Activated gamma-delta T cell (primary cell): Measurements from ENCODE around the gene SLC46A2.

ENCODE experiments used
- DNase-seq: peaks from one replicate; lab custom pipeline; 2025; lab: John Stamatoyannopoulos, UW

Gene SLC46A2

DNA sequence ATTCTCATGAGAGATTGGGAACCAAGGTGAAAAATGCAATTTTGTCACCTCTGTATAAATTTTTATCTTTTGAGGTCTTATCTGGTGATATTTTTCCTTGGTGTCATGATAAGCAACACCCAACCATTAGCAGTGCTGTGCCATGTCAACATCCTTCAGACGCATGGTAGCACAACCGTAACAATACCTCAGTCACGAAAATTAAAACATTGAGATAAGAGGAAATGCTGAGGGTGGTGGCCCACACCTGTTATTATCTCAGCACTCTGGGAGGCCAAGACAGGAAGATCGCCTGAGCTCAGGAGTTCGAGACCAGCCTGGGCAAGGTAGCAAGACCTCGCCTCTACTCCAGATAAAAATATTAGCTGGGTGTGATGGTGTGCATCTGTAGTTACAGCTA lies 32.7 kb downstream of the SLC46A2 start:
- no peak for DNase-seq

DNA sequence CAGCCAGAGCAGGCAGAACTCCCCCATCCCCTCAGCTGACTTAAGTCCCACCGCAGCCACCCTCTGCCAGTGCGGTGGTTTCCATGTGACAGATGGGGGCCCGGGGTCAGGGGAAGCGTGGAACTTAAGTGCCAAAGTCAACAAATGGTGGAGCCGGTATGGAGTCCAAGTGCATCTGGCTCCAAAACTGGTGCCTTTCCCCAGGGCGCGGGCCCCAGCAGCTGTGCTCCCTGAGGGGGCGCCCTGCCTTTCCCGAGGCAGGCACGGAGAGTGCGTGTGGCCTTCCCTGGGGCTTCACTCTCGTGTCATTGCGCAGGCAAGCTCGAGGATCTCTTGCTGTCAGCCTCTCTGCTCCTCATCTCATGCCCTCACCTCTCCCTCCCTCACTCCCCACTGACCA lies 33.8 kb downstream of the SLC46A2 start:
- no peak for DNase-seq

DNA sequence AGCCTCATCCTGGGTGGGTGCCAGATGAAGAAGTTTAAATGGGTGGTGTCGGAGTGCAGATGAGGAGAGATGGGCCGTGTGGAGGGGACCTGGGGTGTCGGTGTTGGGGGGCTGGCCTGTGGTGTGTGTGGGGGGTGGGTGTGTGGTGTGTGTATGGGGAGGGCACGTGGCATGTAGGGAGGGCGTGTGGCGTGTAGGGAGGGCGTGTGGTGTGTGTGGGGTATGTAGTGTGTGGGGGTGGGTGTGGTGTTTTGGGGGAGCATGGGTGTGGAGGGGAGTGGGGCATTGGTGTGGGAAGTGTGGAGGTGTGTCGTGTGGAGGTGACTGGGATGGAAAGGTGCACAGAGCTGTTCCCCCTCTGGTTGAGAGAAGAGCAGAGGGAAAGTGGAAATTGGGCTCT lies 34.5 kb downstream of the SLC46A2 start:
- no peak for DNase-seq

DNA sequence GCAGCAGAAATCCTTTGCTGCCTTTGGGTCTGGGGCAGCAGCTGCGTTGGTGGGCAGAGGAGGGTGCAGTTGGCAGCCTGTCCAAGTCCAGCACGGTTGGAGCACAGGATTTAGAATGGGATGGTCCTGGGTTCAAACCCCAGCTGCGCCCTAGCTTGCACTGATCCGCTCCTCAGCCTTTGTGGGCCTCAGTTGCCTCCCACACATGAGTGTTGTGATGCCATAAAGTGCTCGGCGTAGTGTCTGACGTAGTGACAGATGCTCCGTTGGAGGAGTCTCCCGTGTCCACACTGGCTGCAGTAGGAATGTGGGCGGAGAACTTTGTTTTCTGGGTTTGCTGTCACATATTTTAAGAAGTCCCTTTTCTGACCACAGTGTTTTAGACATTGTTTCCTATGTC lies 36.0 kb downstream of the SLC46A2 start:
- no peak for DNase-seq

DNA sequence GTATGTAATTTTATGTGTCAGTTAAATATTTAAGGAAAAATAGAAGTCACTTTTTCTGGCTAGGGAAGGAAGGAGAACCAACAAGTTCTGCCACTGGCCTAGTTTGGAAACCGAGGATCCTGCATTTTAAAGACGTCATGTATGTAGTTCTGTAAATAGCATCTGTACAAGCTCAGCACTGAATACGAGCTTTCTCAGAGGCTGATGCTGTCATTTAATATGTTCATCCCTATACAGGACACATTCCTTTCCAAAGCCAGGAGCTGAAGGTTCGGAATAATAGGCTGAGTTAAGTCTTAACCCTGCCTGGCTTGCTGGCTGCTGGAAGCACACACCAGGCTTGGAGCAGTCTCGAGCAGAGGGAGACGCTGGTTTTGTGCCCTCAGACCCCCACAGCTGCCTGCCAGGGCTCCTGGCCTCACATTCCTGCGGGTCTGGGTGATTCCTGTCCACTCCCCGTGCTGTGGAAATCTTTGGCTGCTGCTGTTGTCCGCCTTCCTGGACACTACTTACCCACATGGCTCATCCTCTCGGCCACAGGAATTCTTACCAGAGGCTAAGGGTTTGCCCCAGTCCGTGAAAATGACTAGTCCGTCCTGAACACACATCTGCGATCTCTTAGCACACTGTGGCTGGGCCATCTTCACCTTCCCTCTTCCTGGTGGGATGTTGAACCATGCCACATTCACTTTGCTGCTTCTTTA lies 36.6 kb downstream of the SLC46A2 start:
- DNase-seq, result no peak

DNA sequence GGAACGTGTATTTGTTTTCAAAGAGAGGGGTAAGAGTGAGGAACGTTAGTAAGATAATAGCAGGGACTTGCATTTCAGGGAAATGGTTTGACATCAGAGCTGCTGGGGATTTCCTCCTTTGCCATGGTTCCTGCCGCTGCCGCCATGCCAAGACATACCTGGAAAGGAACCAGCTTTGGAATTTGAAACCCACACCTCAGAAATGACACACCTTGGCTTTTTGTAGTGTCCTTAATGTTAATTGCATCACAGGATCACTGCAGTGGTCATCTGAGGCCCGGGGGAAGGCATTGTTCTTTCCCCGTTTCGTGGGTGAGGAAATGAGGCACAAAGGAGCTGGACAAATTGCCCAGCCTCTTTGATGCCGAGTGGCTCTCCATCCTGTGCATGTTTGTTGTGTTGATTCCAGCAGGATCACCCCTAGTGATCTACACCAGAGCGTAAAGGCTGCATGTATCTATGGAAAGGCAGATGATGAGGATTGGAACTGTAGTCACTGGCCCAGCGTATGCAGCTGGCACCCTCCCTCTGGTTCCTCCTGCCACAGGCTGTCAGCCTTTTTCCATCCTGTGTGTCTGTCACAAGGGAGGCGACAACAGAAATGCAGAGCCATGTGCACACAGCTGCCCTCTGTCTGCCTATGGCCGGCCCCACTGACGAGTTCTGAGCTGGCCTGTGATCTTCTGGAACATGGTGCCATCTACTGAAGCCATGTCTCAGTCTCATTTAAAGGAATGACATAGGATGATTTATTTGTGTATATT lies 37.8 kb downstream of the SLC46A2 start:
- DNase-seq, result no peak

DNA sequence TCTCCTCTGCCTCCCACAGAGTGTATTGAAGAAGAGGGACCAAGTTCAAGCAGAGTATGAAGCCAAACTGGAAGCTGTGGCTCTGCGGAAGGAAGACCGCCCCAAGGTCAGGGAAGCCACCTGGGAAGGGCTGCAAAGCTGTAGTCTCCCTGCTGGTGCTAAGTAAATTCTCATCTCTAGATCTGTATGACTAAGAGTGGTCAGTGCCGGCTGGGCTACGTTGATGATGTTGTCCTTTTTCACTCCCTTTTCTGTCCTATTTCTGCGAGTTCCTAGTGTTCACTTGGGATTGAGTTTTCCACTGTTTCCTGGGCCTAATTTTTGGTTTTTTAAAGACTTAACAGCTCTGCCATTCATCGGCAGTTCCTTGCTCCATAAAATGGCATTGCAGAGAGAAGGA lies 39.8 kb downstream of the SLC46A2 start:
- no peak for DNase-seq

DNA sequence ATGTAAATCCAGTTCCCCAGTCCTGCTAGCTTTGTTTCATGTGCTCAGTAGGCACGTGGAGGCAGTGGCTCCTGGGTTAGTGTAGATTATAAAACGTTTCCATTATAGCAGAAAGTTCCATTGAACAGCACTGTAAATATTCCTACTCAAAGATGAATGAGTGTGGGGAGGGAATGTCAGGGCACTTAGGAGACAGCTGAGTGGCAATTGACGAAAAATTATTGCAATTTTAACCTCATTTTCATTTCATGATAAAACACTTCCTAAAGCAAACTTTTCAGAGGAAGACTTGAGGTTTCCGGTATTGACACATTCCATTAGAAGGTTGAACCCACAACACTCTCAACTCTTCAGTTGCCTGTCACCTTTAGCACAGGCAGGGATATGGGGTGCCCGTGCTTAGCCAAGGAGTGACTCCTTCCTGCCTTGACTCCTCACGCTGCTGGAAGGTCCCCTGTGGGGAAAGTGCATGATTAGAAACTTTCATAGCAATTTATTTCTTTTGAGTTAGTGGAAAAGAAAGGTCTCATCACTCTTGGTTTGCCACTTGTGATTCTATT lies 41.2 kb downstream of the SLC46A2 start:
- no peak for DNase-seq

DNA sequence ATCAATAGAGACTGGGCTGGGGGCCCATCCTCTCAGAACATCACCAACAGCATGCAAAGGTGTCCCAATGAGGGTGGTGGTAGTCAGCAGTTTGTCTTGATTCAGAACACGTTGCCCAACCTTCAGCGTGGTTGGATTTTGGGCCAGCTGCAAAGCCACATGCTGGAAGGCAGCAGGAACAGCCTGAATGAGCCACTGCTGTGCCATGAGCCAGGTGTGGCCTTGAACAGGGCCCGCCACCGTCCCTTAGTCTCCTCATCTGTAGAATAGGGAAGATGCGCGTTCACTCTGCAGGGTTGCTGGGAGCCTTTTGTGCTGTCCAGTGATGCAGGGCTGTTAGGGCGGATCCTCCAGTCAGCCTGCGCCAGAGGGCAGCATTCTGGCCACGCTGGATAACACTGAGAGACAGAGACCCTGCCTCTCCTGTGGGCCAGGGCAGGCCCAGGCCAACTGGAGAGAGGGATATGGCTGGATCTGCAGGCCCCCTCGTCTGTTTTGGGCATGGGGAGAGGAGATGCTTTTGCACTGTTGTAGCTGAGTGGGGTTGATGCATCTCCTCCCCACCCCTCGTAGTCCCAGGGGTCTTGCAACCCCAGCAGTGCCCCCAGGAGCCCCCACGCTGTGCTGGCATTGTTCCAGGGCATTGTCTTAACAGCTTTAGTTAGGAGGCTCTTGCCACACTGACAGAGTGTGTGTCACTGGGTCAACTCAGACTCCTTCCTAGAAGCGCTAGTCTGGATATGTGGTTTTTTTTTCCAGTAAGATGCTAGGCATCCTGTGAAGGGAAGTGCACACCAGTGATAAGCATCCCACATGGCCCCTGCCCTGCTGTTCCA lies 42.1 kb downstream of the SLC46A2 start:
- no peak for DNase-seq

DNA sequence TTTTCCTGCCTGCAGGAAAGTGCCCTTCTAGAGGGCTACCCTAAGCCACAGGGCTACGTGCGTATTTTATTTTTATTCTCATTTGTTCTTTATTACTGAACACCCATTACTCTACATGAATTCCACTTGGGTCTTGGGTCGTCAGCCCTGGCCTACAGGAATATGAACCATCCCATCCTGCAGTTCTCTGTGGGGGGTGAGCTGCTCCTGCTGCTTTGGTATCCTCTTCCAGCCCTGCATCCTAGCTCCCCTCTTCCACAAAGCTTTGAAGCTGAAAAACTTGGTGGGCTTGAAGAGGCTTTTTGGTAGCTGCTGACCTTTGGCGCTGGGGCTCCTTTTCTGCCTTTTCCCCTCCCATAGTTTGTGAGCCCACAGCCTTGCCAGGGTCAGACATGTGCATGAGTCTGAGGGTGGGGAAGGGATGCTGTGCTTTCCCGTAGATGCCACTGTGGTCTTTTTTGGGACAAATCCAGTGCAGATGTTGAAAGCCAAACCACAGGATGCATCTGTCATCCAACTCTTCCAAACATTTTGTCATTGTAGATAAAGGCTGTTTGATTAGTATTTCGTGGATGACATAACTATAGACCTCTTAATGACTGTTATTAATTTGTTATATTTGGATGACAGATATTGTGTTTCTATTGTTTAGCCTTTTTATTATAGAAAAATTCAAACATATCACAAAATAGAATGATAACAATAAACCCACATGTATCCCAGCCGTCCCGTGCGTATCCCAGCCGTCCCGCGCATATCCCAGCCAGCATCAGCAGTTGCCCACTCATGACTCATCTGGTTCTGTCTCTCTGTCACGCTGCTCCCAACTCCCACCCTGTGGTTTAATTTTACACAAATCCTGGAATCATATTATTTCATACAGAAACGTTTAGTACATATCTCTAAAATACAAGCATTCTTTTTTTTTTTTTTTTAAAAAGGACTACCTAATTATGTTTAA lies 43.9 kb downstream of the SLC46A2 start:
- no peak for DNase-seq

DNA sequence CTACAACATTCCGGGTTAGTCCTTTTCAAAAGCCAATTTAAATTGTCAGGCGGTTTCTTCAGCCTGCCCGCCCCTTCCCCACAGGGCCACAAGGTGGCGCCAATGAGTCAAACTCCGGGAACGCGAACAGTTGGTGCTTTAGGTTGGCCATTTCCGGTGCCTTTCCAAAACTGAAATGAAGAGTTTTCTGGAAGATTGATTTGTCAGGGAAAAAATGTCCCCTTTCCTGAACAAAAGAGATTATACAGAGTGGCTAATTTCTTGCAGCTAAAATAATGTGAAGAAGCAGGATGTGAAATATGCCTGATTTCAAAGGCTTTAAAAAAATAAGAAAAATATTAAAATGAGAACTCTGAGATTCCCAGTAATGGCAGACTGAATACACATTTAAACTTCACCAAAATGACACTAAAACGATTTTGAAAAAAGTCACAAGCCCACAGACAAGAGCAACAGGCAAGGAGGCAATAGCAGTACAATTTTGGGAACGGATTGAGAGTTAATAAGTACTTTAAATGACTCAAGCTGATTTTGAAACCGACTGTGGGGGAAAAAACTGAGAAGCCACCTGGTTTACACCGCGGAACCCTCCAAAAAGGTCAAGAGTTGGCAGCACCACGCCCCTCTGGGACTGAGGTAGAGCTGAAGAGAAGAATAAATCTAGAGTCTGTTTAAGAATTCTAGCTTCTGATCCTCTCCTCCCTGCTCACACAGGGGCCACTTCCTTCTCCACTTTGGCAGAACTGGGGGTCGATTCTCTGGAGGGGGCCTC lies 45.7 kb downstream of the SLC46A2 start:
- peak; percentile 39 for DNase-seq

DNA sequence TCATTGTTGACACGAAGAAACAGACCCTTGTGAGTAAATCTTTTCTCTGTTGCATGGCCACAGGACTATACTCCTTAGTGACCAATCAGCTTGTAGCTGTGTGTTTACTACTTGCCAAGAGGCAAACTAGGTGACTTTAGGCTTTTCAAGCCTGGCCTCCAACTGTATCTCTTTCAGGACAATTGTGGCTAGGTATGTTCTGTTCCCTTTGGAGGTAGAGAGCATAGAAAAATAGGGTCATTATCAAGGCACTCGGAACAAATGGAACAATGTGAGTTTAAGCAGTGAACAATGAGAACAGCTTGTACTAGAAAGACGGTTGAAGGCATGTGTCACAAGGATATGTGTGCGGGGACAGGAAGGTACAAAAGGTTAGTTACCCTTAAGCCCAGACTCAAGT lies 48.1 kb downstream of the SLC46A2 start:
- no peak for DNase-seq

DNA sequence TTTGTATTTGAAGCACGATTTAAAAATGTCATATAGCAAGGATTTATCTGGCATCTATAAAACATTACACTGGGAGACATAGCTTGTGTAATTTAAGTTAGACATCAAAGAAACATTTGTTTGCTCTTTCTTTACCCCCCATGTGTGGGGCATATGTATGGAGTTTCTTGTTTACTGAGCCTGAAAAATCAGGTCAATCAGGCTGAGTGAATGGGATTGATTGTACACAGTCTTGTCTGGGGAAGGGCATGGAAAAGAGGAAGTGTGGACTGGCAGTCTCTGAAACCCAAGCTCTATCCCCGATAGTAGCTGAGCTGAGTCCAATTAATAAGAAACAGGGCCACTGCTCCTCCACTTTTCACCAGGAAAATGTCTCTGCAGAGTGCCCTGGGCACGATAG lies 49.4 kb downstream of the SLC46A2 start:
- DNase-seq, result no peak

DNA sequence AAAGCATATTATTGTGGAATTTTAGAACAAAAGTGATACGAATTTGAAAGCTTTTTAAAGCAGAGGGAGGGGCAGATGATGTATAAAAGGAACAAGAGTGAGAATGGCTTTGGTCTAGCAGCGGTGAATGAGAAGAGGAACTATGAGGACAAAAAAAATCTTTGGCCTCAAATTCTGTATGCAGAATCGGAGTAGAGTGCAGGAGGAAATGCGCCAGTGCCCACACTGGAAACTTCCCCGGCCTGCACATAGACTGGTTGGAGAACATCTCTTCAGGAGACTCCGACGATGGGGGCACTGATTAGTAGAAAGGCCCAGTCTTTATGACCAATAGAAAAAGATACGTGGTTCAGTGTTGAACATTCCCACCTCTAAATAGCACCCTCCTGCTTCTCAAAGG lies 51.3 kb downstream of the SLC46A2 start:
- no peak for DNase-seq

DNA sequence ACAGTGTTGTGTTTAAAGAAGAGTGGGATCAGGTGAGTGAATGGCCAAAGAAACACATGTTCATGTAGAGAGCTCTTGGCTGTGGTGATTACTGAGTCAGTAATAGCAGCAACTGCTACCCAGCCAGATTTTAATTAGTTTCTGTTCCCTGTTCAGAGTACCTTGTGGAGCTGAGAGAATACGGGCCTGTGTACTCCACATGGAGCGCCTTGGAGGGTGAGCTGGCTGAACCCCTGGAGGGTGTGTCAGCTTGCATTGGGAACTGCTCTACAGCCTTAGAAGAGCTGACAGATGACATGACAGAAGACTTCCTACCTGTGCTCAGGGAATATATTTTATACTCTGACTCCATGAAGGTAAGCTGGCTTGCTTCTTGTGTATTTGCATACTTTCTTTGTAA lies 52.3 kb downstream of the SLC46A2 start:
- no peak for DNase-seq

DNA sequence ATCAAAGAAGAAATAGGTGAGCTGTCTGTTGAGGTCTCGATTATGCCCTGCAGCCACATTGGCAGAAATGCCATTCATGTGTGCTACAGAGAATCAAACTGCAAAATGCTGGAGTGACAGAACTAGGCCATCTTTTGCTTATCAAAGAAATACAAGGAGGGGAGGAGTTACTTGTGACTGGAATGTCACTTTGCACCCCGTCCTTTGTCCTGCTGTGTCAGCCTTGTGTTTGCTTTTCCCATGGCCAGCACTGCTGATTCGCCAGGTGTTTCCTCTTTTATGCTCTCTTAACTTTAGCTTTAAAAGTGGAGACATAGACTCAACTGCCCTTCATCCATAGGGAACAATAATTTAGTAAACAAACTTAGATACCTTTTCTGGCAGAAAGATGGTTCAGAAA lies 54.3 kb downstream of the SLC46A2 start:
- DNase-seq, result no peak

DNA sequence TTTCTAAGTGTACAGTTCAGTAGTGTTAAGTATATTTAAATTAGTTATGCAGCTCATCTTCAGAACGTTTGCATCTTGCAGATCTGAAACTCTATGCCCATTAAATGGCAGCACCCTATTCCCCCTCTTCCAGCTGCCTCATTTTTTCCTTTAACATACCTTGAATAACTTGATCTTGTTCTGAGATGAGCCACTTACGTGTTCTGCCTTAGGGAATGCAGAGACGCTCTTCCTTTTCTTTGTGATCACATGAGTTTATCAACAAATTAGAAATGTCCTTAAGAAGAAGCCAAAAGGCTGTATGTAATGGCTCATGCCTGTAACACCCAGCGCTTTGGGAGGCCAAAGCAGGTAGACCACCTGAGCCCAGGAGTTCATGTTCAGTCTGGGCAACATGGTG lies 57.6 kb downstream of the SLC46A2 start:
- DNase-seq, result no peak

DNA sequence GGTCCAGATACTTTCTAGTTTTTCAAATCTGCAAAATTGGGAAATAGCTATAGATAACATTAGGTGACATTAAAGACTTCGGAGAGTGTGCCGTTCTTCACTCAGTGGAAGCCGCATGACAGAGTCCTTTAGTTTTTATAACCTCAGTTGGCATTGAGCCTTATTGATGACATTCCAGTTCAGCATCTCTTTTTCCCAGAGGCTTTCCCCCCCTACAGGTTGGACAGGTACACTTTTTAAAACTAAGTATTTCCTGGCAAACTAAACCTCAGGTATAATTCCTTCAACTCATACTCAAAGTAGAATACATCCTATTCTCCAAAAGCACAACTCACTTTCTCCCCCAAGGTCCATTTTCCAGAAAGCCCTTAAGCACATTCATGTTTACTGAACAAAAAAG lies 58.7 kb downstream of the SLC46A2 start:
- no peak for DNase-seq

DNA sequence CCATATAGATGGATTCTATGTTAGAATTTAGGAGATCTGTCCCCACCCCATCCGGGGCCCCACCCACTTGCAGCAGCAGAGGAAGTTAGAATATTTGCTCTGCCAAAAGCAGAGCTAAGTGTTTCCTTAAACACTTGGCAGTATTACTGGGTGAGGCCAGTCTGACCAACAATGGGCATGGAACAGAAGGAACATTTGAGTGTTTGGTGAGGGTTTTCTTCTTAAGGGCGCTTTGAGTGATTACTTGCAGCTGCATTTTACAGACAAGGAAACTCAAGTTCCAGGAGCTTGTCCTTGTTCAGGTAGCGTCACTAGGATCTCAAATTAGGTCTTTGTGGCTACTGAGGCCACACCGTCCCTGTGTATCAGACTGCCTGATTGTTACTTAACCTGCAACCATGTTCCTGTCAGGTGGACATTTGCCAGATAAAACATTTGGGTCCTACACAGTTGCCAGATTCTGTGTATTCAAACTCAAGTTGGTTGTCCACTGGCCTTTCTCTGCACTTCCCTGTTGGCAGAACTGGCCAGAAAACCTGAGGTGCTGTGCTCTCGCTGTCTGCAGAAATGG lies 59.3 kb downstream of the SLC46A2 start:
- DNase-seq, result no peak
